Suppressor macrophage treated with lipopolysaccharide for 1 hour (primary cell): ENCODE measurements around the gene MAP1LC3A.
A peak's percentile ranks its signal among the peaks of the same experiment; 100 is the strongest.
"Not testable (repeated sequence)": the region's sequence is repeated elsewhere in the genome, so short reads cannot be mapped to it uniquely, and the experiment has no call there.

Experiments used
- DNase-seq, 3 donors: peaks; one replicate each; pipeline ENCODE4 v3.0.0-alpha.2; 2020 to 2022

MAP1LC3A gene

GRCh38 chr20:34558320-34559218, at the start of gene MAP1LC3A:
Gene MAP1LC3A, plus strand, starts transcription at chr20:34558718. Its CDS starts 151 bp downstream, at chr20:34558869.
- DNase-seq = peak; percentile 97 to 99 (median 98)

GRCh38 chr20:34510575-34510974, 47.9 kb upstream of the MAP1LC3A start:
- DNase-seq = no peak

GRCh38 chr20:34511891-34512265, 46.6 kb upstream of the MAP1LC3A start:
- DNase-seq = peak in 1 of 3 donors; percentile 16

GRCh38 chr20:34512266-34512954, 46.1 kb upstream of the MAP1LC3A start:
- DNase-seq = peak in 1 of 3 donors; percentile 18

GRCh38 chr20:34512955-34513419, 45.5 kb upstream of the MAP1LC3A start:
- peak in 1 of 3 donors; percentile 10 for DNase-seq

GRCh38 chr20:34514034-34514433, 44.5 kb upstream of the MAP1LC3A start:
- DNase-seq = not testable (repeated sequence)

- DNase-seq = peak in 2 of 3 donors; percentile 18 to 26
Observed at GRCh38 chr20:34514897-34515483, 43.5 kb upstream of the MAP1LC3A start.

- peak; percentile 13 to 39 (median 24) for DNase-seq
Observed at GRCh38 chr20:34515484-34516246, 42.9 kb upstream of the MAP1LC3A start.

GRCh38 chr20:34516247-34517113, 42.0 kb upstream of the MAP1LC3A start, which contains the start of gene DYNLRB1:
Gene DYNLRB1, plus strand, starts transcription at chr20:34516422. Its CDS starts 37 bp downstream, at chr20:34516459.
- peak; percentile 99 to 100 (median 99) for DNase-seq

GRCh38 chr20:34517114-34517505, 41.4 kb upstream of the MAP1LC3A start:
- DNase-seq = peak in 2 of 3 donors; percentile 60 to 63

GRCh38 chr20:34518863-34519262, 39.7 kb upstream of the MAP1LC3A start:
- not testable (repeated sequence) for DNase-seq

- DNase-seq = not testable (repeated sequence)
Observed at GRCh38 chr20:34519841-34520240, 38.7 kb upstream of the MAP1LC3A start.

GRCh38 chr20:34522969-34523871, 35.3 kb upstream of the MAP1LC3A start:
- DNase-seq = peak in 2 of 3 donors; percentile 14 to 46

- no peak for DNase-seq
Observed at GRCh38 chr20:34524426-34524825, 34.1 kb upstream of the MAP1LC3A start.

GRCh38 chr20:34525342-34525708, 33.2 kb upstream of the MAP1LC3A start:
- DNase-seq = no peak

GRCh38 chr20:34525709-34526416, 32.7 kb upstream of the MAP1LC3A start:
- peak; percentile 19 to 32 (median 28) for DNase-seq

- no peak for DNase-seq
Observed at GRCh38 chr20:34526466-34526865, 32.1 kb upstream of the MAP1LC3A start.

- no peak for DNase-seq
Observed at GRCh38 chr20:34527016-34527415, 31.5 kb upstream of the MAP1LC3A start.

- peak in 1 of 3 donors; percentile 12 for DNase-seq
Observed at GRCh38 chr20:34528921-34529297, 29.6 kb upstream of the MAP1LC3A start.

GRCh38 chr20:34529742-34530141, 28.8 kb upstream of the MAP1LC3A start:
- no peak for DNase-seq
